ENCODE data around the gene CTSZ.
"Not testable (repeated sequence)": the region's sequence is repeated elsewhere in the genome, so short reads cannot be mapped to it uniquely, and the experiment has no call there.

The CTSZ gene

DNA sequence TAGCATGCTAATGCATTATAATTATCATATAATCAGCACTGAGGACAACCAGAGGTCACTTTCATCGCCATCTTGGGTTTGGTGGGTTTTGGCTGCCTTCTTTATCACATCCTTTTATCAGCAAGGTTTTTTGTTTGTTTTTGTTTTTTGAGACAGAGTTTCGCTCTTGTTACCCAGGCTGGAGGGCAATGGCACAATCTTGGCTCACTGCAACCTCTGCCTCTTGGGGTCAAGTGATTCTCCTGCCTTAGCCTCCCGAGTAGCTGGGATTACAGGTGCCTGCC is 4.8 kb upstream of the CTSZ start:
- not testable (repeated sequence) for DNase-seq

DNA sequence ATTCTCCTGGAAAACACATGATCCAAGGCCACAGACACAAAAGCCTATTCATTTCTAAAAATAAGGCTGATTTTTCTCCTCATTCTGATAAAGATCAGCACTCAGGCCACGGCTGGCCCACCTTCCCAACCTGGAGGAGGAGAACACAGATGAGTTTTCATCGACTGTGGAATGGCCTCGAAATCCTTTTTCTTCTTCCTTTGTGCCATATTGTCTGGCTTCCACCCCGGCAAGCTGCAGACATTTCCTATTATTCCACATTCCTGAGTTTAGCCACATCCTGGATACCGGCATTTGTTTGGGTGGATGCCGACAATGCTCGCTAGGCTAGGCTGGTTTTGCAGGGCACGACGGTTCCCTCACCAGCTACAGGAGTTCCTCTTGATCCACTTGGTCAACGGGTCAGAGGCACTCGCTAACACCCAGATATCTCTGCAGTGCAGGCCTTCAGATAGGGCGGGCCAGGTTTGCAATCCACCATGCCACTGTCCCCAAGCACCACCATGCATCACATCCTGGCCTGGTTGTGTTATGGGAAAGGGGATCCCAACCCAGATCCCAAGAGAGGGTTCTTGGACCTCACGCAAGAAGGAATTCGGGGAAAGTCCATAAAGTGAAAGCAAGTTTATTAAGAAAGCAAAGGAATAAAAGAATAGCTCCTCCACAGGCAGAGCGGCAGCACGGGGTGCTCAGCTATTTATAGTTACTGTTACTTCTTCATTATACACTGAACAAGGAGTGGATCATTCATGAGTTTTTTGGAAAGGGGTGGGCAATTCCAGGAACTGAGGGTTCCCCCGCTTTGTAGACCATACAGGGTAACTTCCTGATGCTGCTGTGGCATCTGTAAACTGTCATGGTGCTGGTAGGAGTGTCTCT is 4.2 kb upstream of the CTSZ start:
- no peak for DNase-seq

DNA sequence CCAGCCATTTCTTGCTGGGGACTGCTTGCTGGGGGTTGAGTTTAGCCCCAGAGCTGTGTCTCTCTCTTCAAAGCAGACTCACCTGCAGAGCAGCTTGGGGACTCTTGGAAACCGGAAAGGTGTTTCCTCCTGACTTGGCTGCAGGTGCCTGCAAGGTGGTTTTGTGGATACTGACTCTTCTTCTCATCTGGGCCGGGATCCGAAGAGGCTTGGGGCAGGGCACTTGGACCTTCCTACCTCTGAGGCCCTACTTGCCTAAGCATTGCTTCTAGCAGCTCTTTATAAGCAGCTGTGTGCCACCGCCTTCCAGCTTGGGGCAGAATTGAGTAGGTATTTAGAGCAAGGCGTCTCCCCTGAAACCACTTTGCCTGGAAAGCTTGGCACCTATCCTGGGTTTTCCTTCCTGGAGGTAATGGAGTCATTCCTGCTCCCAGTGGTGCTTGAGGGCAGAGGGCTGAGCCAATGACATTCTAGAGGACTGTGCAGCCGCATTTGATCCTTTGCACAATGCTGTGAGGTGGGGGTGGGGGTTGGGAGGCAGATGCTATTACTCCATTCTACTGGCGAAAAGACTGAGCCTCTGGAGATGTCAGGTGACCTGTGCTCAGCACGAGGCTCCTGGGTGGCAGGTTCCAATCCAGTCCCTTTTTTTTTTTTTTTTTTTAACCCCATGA is 3.4 kb upstream of the CTSZ start:
- no peak for DNase-seq

DNA sequence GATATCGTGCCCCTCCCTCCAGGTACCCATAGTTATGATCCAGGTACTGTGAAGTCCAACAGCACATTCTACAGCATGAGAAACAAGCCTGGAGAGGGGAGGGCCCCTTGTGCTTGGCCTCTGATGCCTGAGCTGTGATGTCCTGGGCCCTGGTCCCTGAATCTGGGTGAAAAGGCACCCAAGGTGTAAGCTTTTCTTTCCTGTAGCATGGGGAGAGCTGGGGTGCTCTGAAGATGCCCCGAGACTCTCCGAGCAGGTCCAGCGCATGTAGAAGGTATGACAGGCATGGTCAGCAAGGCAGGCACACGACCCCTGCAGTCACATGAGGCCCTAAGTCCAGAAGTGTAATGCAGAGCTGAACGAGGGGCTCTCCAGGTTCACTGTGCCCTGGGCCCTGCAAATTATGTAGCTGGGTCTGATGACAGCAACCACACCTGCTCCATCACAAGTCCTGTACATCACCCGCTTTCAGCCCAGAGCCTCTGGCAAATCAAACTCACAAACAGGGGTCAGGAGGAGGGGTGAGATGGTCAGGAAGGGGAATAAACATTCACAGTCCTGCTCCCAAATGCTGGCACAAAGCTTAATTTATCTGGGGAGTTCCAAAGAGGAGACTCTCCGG is 1.8 kb upstream of the CTSZ start:
- no peak for DNase-seq

DNA sequence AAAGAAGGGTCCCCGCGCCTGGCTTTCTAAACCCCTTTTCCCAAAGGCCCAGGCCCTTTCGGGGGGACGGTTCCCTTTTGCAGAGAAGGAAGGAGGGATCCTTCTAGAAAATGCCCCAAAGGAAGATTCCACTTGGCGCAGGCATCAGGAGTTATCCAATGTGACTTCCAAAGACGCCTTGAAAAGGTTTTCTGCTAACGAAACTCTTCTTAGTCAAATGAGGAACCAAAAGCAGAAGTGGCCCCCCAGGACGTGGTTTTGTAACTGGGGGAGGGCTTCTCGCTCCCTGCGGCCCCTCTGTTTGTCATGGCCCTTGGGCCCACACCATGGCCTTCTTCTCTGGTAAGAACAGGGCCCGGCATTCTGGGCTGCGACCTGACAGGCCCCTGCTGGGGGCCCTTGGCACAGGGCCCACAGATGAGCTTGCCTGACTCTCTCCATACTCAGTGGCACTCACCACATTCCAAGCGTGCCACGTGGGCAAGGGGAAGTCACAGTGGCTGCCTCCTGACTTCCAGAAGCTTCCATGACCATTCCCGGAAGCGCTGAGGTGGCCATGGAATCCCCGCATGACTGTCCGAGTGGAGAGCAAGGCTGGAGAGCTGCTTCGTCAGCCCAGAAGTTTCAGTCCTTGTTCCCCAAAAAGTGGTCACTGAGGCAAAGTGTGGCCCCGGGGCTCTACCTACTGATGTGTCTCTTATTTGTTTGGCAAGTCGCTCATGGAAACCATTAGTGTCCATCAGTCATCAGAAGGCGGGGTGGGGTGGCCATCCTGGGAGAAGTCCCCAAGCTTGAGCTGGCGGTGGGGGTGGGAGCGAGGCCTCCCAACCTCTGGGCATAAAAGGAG is 834 bp upstream of the CTSZ start:
- no peak for DNase-seq

DNA sequence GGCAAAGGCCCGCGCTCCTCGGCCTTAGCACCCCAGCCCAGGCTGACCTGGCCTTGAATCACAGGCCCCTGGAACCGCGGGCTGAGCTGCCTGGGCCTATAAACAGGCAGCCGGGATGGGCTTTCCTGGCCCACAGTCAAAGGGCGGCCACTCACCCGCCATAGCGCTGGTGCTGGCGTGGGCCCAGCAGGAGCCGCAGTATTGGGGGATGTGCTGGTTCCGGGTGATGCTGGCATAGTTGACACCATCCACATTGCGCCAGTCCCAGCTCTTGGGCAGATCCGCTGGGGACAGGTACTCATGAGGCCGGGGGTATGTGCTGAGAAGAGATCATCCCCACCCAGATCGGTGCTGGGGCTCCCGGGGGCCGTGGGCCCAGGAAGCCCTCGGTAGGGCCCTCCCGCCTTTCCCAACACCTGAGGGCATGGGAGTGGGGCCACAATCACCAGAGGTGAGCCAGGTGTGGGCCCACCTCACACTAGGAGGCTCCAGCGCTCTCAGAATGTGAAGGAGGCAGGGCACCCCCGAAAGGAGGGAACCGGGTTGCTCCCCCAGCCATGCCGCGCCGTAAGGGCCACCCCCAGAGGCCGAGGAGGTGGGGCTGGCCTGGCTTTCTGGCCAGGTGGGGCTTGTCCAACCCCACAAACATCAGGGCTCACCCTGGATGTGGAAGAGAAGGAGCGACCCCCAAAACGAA is 739 bp downstream of the CTSZ start:
- DNase-seq, result no peak

DNA sequence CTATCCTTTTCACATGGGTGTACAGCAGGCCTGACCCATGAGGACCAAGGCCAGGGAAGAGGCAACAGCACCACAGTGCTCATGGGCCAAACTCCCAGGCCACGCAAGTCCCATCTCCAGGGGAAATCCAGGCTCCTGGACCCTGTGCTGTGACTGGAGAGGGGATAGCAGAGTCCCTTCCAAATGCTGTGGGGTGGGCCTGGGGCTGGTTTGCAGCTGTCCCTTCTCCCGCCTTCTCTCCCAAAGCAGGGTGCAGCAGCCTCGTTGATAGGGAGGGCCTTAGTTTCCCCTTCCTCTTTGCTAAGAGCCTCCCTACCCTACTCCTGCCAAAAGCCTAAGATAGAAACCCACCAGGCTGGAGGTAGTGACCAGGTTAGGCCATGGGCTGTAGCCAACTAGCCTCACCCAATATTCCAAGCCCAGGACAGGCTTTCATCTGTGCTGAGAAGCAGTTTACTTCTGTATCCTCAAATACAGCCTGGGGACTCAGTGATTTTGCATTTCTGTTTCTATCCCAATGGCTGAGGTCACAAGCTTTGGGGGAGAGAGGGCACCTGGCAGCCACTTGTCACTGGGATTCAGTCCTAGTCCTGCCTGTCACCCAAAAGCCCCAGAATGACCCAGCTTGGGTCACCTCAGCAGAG is 1.4 kb downstream of the CTSZ start:
- DNase-seq, result no peak

DNA sequence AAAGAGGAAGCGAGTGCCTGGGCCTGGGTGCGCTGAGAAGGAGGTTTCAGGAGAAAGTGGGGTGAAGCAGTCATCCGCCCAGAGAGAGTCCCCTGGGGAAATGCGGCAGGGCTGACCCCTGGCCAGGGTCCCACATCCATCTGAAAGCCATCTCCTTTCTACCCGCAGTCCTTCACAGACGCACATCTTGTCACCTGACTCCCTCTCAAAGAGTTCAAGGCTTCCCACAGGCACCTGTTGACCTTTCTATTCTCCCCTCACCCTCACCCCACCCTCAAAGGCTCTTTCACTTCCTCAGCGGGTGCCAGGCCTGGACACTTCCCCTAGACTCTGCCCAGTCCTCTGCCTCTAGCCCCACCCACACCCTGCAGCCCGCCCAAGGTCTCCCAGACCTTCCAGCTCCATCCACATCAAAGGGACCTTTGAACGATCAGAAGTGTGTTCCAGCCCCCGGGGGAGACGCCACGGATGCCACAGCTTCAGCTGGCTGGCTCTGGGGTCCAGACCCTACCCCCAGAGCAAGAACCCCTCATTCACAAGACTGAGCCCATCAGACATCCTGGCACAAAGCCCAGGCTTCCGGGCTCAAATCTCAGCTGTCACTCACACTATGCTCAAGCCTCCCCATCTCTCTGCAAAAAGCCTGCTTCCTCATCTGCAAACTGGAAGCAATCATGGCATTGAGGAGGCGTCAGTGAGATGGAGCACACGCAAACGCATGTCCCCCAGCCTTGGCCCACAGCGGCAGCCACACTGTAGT is 2.1 kb downstream of the CTSZ start:
- DNase-seq, result no peak

DNA sequence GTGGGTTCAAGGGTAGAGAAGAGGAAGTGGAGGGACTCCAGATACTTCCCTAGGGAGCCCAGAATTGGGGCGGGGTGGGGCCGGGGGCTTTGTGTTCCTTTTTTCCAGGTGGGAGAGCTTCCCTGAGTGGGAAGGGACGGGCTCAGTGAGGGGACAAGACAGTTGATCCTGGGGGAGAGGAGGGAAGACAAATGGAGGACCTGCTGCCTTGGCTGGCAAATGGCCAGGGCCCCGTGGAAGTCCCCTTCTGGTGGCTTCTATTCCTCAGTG is 2.6 kb downstream of the CTSZ start:
- DNase-seq, result no peak

DNA sequence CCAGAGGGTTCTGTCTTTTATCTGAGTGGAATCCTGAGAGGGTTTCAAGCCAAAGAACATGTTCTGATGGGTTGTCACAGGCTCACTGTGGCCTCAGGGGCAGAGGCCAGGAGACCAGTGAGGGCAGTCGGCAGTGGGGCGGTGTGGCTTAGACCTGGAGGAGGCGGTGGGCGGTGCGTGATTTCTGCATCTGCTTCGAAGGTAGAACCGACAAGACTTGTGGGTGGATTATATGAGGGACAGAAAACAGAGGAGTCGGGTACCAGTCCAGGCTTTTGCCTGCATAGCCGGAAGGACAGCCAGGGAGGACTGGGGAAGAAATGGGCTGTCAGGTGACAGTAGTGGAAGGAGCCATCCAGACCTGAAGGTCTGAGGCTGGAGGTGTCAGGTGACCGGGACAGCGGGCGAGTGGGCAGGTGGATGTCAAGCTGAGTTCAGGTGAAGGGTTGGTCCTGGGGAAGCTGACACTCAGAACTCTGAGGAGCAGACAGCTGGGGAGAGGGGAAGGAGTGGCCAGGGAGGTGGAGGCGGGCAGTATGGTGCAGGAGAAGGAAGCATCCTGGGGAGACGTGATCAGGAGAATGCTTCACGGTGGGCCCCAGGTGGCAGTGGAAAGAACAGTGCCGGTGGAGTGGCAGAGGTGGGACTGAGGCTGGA is 3.1 kb downstream of the CTSZ start:
- no peak for DNase-seq

DNA sequence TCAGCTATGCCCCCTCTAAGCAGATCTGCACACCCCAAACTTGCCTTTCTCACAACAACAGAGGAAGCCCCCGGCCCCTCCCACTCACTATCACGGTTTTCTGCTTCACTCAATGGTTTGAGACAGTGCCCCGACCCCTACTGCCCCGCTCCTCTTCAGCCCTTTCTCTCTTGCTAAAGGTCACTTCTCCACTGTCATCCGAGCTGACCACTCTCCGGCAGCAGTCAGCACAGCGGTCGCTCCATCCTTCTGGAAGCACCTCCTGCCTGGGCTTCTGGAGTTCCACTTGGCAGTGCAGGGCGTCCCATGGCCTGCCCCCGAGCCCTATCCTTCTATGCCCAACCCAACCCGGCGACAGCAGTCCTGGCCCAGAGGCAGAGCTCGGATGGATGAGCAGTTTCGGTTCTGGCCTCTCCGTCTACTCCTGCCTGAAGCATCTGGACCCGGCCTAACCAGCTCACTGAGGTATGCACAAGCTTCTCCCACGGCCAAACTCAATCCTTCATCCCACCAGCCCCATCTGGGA is 4.1 kb downstream of the CTSZ start:
- DNase-seq, result no peak

DNA sequence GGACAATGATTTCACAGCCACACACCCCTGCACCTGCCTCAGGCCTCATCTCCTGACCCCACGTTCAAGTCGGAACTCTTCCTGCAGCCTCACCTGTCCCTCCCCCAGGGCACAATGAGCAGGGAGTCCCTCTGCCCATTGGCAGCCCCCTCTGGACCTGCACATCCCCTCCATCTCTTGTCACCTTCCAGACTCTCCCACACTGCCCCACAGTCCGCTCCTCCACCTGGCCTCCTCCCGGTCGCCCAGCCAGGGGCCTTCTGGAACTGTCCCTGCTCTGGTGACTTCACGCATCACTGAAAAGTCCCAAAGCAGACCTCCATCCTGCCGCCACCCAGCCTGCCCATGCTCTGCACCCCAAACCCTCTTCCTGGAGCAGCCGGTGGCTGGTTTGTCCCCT is 4.7 kb downstream of the CTSZ start:
- no peak for DNase-seq

DNA sequence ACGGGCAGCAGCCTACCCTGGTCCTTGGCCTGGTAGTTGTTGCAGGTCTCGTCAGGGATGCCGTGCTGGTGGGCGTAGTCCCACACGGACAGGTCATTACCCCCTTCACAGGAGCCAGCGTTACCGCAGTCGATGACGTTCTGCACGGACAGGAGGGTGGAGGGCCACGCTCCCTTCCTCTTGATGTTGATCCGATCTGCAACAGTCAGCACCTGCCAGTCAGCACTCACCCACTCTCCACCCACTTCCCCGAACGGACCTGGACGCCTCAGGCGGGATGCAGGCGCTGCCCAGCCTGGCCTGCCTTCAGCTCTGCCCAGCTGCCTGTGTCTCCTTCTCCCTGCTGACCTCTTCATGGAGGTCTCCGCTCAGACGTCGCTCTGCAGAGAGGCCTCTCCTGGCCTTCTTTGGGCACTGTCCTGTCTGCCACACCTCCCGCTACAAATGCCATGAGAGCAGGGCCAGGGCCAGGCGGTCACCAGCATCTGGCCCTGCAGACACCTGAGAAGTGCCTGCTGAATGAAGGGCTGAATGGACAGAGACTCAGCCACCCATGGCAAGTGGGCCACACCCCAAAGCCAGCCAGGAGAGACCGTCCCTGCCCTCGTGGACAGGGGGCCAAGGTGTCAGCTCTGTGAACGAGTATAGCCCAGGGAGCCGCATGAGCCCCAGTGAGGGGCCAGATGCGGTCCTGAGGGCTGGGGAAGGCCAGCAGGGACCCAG is 5.4 kb downstream of the CTSZ start:
- DNase-seq, result no peak

DNA sequence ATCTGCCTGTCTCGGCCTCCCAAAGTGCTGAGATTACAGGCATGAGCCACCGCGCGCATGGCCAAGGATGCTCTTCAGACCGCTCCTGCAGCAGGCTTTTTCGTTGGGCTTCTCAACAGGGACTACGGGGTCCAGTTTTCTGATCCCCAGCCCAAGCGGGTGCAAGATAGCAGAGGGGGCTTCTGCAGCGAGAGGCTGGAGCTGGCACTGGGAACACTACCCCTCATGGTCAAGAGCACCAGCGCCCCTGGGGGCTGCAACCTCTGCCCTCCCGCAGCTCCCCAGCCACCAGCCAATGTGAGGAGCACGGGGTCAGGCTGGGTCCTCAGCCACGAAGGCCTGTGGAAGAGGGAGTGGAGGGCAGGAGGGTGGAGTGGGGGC is 6.0 kb downstream of the CTSZ start:
- no peak for DNase-seq

DNA sequence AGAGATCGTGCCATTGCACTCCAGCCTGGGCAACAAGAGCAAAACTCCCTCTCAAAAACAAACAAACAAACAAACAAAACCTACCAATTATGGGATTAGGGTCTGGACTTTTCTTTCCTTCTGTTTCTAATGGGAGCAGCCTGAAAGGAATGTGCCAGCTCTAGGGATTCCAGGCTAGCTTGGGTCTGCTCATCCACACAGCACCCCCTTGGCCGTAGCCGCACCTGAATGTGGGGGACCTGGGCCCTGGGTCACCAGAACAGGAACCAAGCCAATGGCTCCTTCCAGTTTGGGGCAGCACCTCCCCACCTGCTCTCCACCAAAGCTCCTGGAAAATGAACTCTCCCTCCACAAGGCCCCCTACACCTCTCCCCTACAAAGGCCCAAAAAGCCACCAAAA is 6.7 kb downstream of the CTSZ start:
- DNase-seq, result no peak

DNA sequence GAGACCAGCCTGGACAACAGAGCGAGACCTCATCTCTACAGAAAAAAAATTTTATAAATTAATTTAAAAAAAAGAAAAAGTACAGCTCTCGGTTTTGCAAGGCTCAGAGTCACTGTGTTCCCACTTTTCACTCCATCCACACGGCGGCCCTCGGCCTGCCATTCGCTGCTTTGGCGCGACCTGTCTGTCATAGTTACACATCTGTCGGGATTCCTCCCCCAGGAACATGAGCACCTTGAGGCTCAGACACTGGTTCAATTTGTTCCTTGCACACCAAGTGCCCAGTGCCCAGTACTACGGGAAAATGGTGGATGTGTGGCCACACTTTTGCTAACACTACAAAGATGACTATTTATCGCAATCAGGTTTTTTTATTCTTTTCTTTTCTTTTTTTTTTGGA is 8.4 kb downstream of the CTSZ start:
- no peak for DNase-seq

DNA sequence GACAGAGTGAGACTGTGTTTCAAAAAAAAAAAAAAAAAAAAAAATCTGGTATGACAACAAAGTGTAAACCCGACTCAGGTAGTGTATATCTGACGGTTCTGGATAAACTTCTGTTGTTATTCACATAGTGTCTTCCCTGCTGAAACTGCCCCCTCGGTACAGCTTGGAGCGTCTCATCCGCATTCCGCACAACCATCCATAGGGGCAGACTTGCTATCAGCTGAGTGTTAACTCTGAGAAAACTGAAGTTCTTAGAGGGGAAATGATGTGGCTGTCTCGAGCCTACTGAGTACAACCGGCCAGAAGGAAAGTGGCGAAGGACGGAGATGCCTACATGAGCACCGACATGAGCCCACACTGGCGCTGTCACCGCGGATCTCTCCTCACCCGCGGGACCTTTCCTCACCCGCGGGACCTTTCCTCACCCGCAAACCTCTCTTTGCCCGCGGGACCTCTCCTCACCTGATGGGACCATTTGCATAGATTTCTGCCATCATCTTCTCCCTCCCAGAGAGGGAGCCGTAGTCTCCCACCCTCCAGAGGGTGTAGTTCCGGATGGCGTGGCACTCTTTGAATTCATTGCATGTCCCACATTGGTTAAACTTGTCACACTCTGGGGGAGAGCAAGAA is 9.8 kb downstream of the CTSZ start:
- no peak for DNase-seq

DNA sequence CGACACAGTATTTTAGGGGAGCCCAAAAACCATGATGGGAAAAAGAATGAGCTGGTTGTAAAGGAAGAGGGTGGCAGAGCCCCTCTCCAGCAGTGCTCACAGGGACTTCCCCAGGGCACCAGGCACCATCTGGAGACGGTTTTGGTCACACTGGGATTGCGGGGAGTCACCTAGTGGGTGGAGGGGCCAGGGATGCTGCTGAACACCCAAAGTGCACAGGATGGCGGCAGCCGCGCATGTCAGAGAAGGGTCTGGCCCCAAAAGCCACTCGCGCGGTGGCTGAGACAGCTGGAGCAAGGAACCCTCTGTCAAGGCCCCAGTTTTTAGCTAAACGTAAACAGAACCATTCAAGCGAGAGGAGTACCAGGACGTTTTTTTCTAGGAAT is 10.8 kb downstream of the CTSZ start:
- DNase-seq, result no peak

DNA sequence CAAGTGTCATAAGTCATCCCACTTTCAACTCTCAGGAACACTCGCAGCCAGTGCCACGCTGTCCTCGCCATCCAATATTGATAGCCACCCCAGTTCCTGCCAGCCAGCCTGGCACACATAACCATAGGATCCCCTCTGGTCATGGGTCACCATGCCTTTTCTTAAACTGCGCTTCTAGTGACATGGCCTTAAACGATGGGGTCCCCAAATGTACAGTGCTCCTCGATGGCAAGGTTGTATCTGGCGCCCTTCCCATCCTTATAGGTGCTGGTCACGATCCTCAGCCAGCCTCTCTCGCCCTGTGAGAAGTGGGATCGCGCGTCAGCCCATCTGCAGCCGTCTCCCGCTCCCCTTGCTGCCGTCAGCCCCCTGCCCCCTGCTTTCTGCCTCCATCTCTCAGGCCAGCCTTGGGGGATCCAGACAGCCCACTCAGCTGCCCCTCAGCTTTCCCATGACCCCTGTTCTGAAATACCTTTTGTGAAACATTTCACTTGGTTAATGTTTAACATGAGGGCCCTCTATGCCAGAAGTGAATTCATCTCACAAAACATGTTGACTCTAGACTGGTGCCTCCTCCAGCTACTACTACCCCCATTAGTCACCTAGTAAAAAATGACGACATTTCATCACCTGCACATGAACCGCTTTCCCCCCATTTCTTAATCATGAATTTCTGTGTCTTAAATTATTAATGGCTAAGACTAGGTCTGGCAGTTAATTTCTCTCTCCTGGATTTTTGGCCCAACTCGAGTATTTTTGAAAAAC is 11.4 kb downstream of the CTSZ start:
- no peak for DNase-seq

Data from NCI-H1930 (cell line).